Measurements from ENCODE around the gene ZNF579. TPM values are rescaled to one million over a fixed set of nuclear protein-coding genes. Genes with fewer than 3 reads are reported as not detected.

ZNF579 gene
- total RNA-seq, 1 experiment from 2014 or later: 12.6 TPM

GRCh38 chr19:55605207-55605636 lies 24.6 kb upstream of the ZNF579 start:
- Mint-ChIP-seq H3K4me1 (ENCODE audit: insufficient read depth, unreplicated experiment) (peaks cover 46% of the 10 kb centered on the region), H3K27me3 (ENCODE audit: insufficient read depth, unreplicated experiment) (no peaks in the 10 kb centered on the region), H3K36me3 (ENCODE audit: insufficient read depth, unreplicated experiment) (peaks cover 32% of the 10 kb centered on the region), H3K9me3 (ENCODE audit: unreplicated experiment) (no peaks in the 10 kb centered on the region), H3K4me3 (ENCODE audit: unreplicated experiment) (peak overlapping the region; percentile 84), H3K27ac (ENCODE audit: low read depth, unreplicated experiment) (peak overlapping the region; percentile 80)
- BruUV-seq (replicated peaks): no TSS peak
- TF ChIP-seq, protein P1, sequence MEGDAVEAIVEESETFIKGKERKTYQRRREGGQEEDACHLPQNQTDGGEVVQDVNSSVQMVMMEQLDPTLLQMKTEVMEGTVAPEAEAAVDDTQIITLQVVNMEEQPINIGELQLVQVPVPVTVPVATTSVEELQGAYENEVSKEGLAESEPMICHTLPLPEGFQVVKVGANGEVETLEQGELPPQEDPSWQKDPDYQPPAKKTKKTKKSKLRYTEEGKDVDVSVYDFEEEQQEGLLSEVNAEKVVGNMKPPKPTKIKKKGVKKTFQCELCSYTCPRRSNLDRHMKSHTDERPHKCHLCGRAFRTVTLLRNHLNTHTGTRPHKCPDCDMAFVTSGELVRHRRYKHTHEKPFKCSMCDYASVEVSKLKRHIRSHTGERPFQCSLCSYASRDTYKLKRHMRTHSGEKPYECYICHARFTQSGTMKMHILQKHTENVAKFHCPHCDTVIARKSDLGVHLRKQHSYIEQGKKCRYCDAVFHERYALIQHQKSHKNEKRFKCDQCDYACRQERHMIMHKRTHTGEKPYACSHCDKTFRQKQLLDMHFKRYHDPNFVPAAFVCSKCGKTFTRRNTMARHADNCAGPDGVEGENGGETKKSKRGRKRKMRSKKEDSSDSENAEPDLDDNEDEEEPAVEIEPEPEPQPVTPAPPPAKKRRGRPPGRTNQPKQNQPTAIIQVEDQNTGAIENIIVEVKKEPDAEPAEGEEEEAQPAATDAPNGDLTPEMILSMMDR (IDR thresholded peaks at IDR 0.05; ENCODE audit: unreplicated experiment): no peak
- intact Hi-C loops (cut with micrococcal nuclease): loop anchor here (5.0 kb wide), 1 partner anchor 1413 kb away; the partner anchor contains the start of gene TSEN34
- DNase-seq (ENCODE audit: unreplicated experiment): peak; percentile 99
- CTCF ChIA-PET: interaction anchor here (0.6 to 4.5 kb wide), 21 partner anchors 13 to 138 kb away, joined by 3 to 32 read pairs (median 4); partner anchors contain the start of genes SSC5D and ZNF628
- POLR2A ChIA-PET: interaction anchor here (0.7 to 2.2 kb wide), 10 partner anchors 19 to 1142 kb away, joined by 3 to 15 read pairs (median 6); partner anchors contain the start of genes ISOC2, LENG9, U2AF2 and ZNF784

DNA sequence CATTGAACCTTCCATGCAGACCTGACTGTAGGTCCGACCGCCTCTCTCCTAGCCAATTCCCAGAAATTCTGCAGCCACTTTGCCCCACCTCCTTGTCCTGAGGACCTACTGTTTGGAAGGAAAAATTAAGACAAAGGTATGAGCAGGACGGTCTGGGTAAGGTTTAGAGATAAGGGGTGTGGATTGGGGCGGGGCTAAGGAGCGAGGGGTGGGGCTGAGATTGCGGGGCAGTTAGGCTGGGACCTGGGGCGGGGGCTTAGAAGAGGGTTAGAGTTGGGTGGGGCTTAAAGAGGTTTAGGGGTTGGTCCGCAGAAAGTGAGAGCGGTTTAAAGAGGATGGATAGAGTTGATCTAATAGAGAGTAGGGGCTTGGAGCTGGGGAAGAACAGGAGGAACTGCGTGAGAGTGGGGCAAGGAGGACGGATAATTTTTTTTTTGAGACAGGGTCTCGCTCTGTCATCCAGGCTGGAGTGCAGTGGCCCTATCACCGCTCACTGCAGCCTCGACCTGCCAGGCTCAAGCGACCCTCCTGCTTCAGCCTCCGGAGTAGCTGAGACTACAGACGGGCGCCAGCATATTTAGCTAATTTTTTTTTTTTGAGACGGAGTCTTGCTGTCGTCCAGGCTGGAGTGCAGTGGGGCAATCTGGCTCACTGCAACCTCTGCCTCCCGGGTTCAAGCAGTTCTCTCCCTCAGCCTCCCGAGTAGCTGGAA lies 23.1 kb upstream of the ZNF579 start:
- intact Hi-C loops (cut with micrococcal nuclease): no loop called here
- BruUV-seq (replicated peaks): no TSS peak
- H3K4me1 Mint-ChIP-seq (ENCODE audit: insufficient read depth, unreplicated experiment): peaks cover 50% of the 10 kb centered on the region
- CTCF ChIA-PET: interaction anchor here (0.8 to 4.5 kb wide), 4 partner anchors 24 to 100 kb away, joined by 3 to 23 read pairs (median 14); no protein-coding TSS in a partner anchor
- TF ChIP-seq, protein P1 (IDR thresholded peaks at IDR 0.05; ENCODE audit: unreplicated experiment): no peak
- DNase-seq (ENCODE audit: unreplicated experiment): no peak
- H3K4me3 Mint-ChIP-seq (ENCODE audit: unreplicated experiment): peak overlapping the region; percentile 40
- no peaks in the 10 kb centered on the region for H3K27me3 Mint-ChIP-seq (ENCODE audit: insufficient read depth, unreplicated experiment)
- H3K36me3 Mint-ChIP-seq (ENCODE audit: insufficient read depth, unreplicated experiment): peaks cover 33% of the 10 kb centered on the region
- POLR2A ChIA-PET: interaction anchor here (0.6 to 1.6 kb wide), 9 partner anchors 21 to 1141 kb away, joined by 3 to 8 read pairs (median 4); partner anchors contain the start of genes ZNF581 and ZNF784
- no peaks in the 10 kb centered on the region for H3K9me3 Mint-ChIP-seq (ENCODE audit: unreplicated experiment)
- H3K27ac Mint-ChIP-seq (ENCODE audit: low read depth, unreplicated experiment): no peak overlapping the region

- peaks cover 30% of the 10 kb centered on the region for H3K36me3 Mint-ChIP-seq (ENCODE audit: insufficient read depth, unreplicated experiment)
- H3K4me3 Mint-ChIP-seq (ENCODE audit: unreplicated experiment): peak overlapping the region; percentile 40
- intact Hi-C loops (cut with micrococcal nuclease): no loop called here
- peaks cover 52% of the 10 kb centered on the region for H3K4me1 Mint-ChIP-seq (ENCODE audit: insufficient read depth, unreplicated experiment)
- H3K9me3 Mint-ChIP-seq (ENCODE audit: unreplicated experiment): no peaks in the 10 kb centered on the region
- ChIA-PET POLR2A (no interaction called here), CTCF (interaction anchor here (4.5 kb wide), 1 partner anchor 99 kb away, joined by 23 read pairs; no protein-coding TSS in a partner anchor)
- TF ChIP-seq, protein P1 (IDR thresholded peaks at IDR 0.05; ENCODE audit: unreplicated experiment): no peak
- no peaks in the 10 kb centered on the region for H3K27me3 Mint-ChIP-seq (ENCODE audit: insufficient read depth, unreplicated experiment)
- DNase-seq (ENCODE audit: unreplicated experiment): no peak
- no peak overlapping the region for H3K27ac Mint-ChIP-seq (ENCODE audit: low read depth, unreplicated experiment)
- no TSS peak for BruUV-seq (replicated peaks)
These were observed 22.5 kb upstream of the ZNF579 start for GRCh38 chr19:55603115-55603514.
